ENCODE measurements around the gene SMURF2. TPM values are rescaled to one million over a fixed set of nuclear protein-coding genes. Genes with fewer than 3 reads are reported as not detected.

SMURF2 gene
- total RNA-seq, 1 experiment from 2014 or later = 8.0 TPM

DNA sequence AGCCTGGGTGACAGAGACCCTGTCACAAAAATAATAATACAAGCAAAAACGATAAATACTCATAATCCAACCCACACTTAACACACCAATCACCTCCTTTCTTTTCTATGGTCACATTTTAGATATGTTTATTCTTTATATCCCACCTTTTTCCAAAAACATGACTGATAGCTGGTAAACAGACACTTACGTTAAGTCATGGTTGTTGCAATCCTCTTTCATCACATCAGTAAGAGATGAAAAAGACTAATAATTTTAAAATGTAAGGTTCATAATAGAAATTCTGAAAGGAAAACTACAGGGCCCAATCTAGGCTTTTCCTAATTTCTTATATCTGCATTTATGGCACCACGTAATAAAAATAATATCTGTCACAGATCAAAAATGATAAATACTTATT lies 10.2 kb downstream of the SMURF2 start:
- Histone ChIP-seq H3K4me1 (ENCODE audit: low read length) (0 out of 2 replicates have a peak, but pooled peaks cover 2% of the 10 kb centered on the region), H3K9me2 (replicated peaks; ENCODE audit: insufficient read depth, low read length) (no peaks in the 10 kb centered on the region), H2AFZ (ENCODE audit: low read length) (no peak overlapping the region), H4K20me1 (ENCODE audit: insufficient read depth, low read depth, low read length) (peaks cover 7% of the 10 kb centered on the region; the same call in 1 of the 2 replicates), H3K27ac (ENCODE audit: low read length) (no peak overlapping the region), H3K4me2 (ENCODE audit: low read depth, low read length, poor library complexity, severe bottlenecking) (no peak overlapping the region), H3K9ac (ENCODE audit: low read length) (no peak overlapping the region), H3K36me3 (ENCODE audit: insufficient read depth, low read length) (no peaks in the 10 kb centered on the region), H3K79me2 (ENCODE audit: low read length) (peaks cover 40% of the 10 kb centered on the region), H3K9me3 (ENCODE audit: low read length) (no peaks in the 10 kb centered on the region), H3K4me3 (ENCODE audit: low read length) (no peak overlapping the region), H3K27me3 (ENCODE audit: low read length) (no peaks in the 10 kb centered on the region)
- DNase-seq = no peak

DNA sequence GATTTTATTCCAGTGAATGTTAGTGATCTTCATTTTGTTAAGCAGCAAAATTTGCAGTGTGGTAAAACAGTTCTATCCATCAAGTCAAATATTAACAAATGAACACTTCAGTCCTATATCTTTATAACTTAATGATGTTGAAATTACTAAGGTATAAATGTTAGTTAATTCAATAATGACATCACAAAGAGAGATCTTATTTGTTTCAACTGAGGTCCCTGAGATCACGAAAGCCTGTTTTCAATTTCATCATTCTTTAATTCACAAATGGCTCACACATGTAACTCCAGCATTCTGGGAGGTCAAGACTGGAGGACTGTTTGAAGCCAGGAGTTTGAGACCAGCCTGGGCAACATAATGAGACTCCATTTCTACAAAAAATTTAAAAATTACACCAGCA lies 13.9 kb downstream of the SMURF2 start:
- no peak for DNase-seq
- Histone ChIP-seq H3K4me2 (ENCODE audit: low read depth, low read length, poor library complexity, severe bottlenecking) (no peak overlapping the region), H3K9ac (ENCODE audit: low read length) (no peak overlapping the region), H3K9me3 (ENCODE audit: low read length) (no peaks in the 10 kb centered on the region), H3K4me1 (ENCODE audit: low read length) (0 out of 2 replicates have a peak, but pooled peaks cover 2% of the 10 kb centered on the region), H2AFZ (ENCODE audit: low read length) (no peak overlapping the region), H3K9me2 (replicated peaks; ENCODE audit: insufficient read depth, low read length) (no peaks in the 10 kb centered on the region), H3K27ac (ENCODE audit: low read length) (no peak overlapping the region), H4K20me1 (ENCODE audit: insufficient read depth, low read depth, low read length) (no peaks in the 10 kb centered on the region), H3K4me3 (ENCODE audit: low read length) (no peak overlapping the region), H3K36me3 (ENCODE audit: insufficient read depth, low read length) (no peaks in the 10 kb centered on the region), H3K79me2 (ENCODE audit: low read length) (peaks cover 23% of the 10 kb centered on the region), H3K27me3 (ENCODE audit: low read length) (no peaks in the 10 kb centered on the region)

DNA sequence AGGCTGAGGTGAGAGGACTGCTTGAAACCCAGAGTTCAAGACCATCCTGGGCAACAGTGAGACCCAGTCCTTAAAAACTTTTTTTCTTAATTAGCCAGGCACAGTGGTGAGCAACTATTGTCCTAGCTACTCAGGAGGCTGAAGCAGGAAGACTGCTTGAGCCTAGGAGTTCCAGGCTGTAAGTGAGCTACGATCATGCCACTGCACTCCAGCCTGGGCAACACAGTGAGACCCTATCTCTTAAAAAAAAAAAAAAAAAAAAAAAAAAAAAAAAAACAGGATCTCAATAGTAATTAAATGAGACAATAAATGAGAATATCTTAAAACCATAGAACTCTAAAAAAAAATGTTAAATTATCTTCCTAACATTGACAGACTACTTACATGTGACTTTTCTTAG lies 14.3 kb downstream of the SMURF2 start:
- H3K9me2 ChIP-seq (replicated peaks; ENCODE audit: insufficient read depth, low read length) = no peaks in the 10 kb centered on the region
- H3K27ac ChIP-seq (ENCODE audit: low read length) = no peak overlapping the region
- no peak overlapping the region for H3K4me2 ChIP-seq (ENCODE audit: low read depth, low read length, poor library complexity, severe bottlenecking)
- H2AFZ ChIP-seq (ENCODE audit: low read length) = no peak overlapping the region
- H3K4me1 ChIP-seq (ENCODE audit: low read length) = 0 out of 2 replicates have a peak, but pooled peaks cover 2% of the 10 kb centered on the region
- H4K20me1 ChIP-seq (ENCODE audit: insufficient read depth, low read depth, low read length) = no peaks in the 10 kb centered on the region
- peaks cover 19% of the 10 kb centered on the region for H3K79me2 ChIP-seq (ENCODE audit: low read length)
- no peak overlapping the region for H3K9ac ChIP-seq (ENCODE audit: low read length)
- H3K9me3 ChIP-seq (ENCODE audit: low read length) = no peaks in the 10 kb centered on the region
- H3K27me3 ChIP-seq (ENCODE audit: low read length) = no peaks in the 10 kb centered on the region
- no peak overlapping the region for H3K4me3 ChIP-seq (ENCODE audit: low read length)
- no peak for DNase-seq
- no peaks in the 10 kb centered on the region for H3K36me3 ChIP-seq (ENCODE audit: insufficient read depth, low read length)

DNA sequence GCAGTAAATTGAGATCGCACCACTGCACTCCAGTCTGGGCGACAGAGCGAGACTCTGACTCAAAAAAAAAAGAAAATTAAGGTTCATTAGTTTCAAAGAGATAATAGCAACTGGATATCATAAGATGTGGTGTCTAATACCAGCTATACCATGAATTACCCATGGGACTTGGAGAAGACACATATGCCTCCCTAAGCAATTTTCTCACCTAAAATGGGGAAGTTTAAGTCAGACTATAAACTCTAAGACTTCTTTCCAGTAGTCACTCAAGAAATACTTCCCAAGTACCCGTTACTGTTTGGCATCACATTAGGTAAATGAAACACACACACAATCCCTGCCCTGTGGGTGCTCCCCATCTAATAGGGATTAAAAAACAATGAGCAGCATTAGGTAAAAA lies 22.6 kb downstream of the SMURF2 start:
- H2AFZ ChIP-seq (ENCODE audit: low read length) = no peak overlapping the region
- DNase-seq = no peak
- no peaks in the 10 kb centered on the region for H3K27me3 ChIP-seq (ENCODE audit: low read length)
- peaks cover 12% of the 10 kb centered on the region for H3K4me1 ChIP-seq (ENCODE audit: low read length)
- no peaks in the 10 kb centered on the region for H3K9me2 ChIP-seq (replicated peaks; ENCODE audit: insufficient read depth, low read length)
- no peak overlapping the region for H3K4me2 ChIP-seq (ENCODE audit: low read depth, low read length, poor library complexity, severe bottlenecking)
- no peaks in the 10 kb centered on the region for H3K79me2 ChIP-seq (ENCODE audit: low read length)
- H3K9ac ChIP-seq (ENCODE audit: low read length) = no peak overlapping the region
- H3K9me3 ChIP-seq (ENCODE audit: low read length) = no peaks in the 10 kb centered on the region
- H3K27ac ChIP-seq (ENCODE audit: low read length) = no peak overlapping the region
- H3K36me3 ChIP-seq (ENCODE audit: insufficient read depth, low read length) = no peaks in the 10 kb centered on the region
- H4K20me1 ChIP-seq (ENCODE audit: insufficient read depth, low read depth, low read length) = peaks cover 9% of the 10 kb centered on the region; the same call in 1 of the 2 replicates
- H3K4me3 ChIP-seq (ENCODE audit: low read length) = no peak overlapping the region

DNA sequence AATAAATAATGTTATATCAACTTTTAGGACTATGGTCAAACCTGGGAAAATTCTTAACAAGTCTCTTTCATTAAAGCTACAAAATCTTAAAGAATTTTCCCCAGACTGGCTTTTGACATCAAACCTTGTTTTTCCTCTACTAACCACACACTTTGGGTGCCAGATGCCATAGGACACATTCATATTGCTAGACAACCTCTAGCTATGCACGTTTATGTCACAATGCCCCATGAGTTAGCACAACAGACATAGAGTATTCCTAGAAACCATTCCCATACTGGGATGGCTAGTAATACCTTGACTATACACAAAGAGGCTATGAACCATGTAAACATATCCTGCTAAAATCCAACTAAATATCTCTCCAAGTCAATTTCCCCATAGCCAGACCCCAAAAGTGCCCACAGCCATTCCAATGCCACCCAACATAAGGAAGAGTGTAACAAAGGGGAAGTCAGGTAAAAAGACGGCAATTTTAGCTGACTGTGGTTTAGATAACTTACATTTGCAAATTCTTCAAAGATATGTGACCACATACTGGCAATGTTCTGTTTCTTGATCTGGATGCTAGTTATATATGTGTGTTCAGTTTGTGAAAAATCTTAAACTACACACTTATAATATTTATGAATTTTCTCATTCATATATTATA lies 23.4 kb downstream of the SMURF2 start:
- DNase-seq = no peak
- Histone ChIP-seq H3K4me3 (ENCODE audit: low read length) (no peak overlapping the region), H3K4me2 (ENCODE audit: low read depth, low read length, poor library complexity, severe bottlenecking) (no peak overlapping the region), H3K4me1 (ENCODE audit: low read length) (peaks cover 12% of the 10 kb centered on the region), H3K27me3 (ENCODE audit: low read length) (no peaks in the 10 kb centered on the region), H3K9me3 (ENCODE audit: low read length) (no peaks in the 10 kb centered on the region), H3K9ac (ENCODE audit: low read length) (no peak overlapping the region), H4K20me1 (ENCODE audit: insufficient read depth, low read depth, low read length) (peaks cover 9% of the 10 kb centered on the region), H3K36me3 (ENCODE audit: insufficient read depth, low read length) (no peaks in the 10 kb centered on the region), H3K9me2 (replicated peaks; ENCODE audit: insufficient read depth, low read length) (no peaks in the 10 kb centered on the region), H2AFZ (ENCODE audit: low read length) (no peak overlapping the region), H3K27ac (ENCODE audit: low read length) (no peak overlapping the region), H3K79me2 (ENCODE audit: low read length) (no peaks in the 10 kb centered on the region)

DNA sequence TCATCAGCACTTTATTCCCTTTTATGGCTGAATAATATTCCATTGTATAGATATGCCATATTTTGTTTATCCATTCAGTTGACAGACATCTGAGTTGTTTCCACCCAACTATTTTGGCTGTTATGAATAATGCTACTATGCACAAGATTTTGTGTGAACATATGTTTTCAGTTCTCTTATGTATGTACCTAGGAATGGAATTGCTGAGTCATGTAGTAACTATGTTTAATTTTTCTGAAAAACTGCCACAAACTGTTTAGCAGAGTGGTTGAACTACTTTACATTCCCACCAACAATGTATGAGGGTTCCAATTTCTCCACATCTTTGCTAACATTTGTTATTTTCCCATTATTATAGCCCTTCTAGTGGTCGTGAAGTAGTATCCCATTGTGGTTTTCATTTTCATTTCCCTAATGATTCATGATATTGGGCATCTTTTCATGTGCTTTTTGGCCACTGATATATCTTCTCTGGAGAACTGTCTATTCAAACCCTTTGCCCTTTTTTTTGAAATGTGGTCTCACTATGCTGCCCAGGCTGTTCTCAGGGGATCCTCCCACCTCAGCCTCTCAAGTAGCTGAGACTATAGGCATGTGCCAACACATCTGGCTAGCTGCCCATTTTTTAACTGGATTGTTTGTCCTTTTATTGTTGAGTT lies 26.3 kb downstream of the SMURF2 start:
- no peaks in the 10 kb centered on the region for H3K79me2 ChIP-seq (ENCODE audit: low read length)
- H3K27ac ChIP-seq (ENCODE audit: low read length) = no peak overlapping the region
- H3K36me3 ChIP-seq (ENCODE audit: insufficient read depth, low read length) = no peaks in the 10 kb centered on the region
- H3K4me3 ChIP-seq (ENCODE audit: low read length) = no peak overlapping the region
- H2AFZ ChIP-seq (ENCODE audit: low read length) = no peak overlapping the region
- no peaks in the 10 kb centered on the region for H3K27me3 ChIP-seq (ENCODE audit: low read length)
- peaks cover 12% of the 10 kb centered on the region for H3K4me1 ChIP-seq (ENCODE audit: low read length)
- no peaks in the 10 kb centered on the region for H3K9me2 ChIP-seq (replicated peaks; ENCODE audit: insufficient read depth, low read length)
- H3K9me3 ChIP-seq (ENCODE audit: low read length) = no peaks in the 10 kb centered on the region
- peaks cover 24% of the 10 kb centered on the region for H4K20me1 ChIP-seq (ENCODE audit: insufficient read depth, low read depth, low read length)
- DNase-seq = no peak
- H3K4me2 ChIP-seq (ENCODE audit: low read depth, low read length, poor library complexity, severe bottlenecking) = no peak overlapping the region
- no peak overlapping the region for H3K9ac ChIP-seq (ENCODE audit: low read length)

DNA sequence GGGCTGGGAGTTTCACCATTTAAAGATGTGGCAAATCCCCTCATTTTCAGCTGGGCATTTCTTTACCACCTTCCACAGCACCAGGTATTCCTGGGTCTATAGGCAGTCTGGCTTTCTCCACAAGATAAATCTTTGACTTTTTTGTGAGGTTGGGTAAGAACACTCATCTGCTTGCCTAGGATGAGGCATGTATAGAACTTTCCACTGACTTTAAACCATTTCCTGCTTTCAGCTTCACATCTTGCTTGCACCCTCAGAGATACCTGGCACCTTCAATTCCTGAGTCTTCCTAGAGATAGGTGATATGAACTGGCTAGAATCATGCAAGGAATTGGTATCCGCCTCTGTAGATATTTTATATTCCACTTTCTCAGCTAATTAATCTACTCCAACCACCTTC lies 27.9 kb downstream of the SMURF2 start:
- H3K27ac ChIP-seq (ENCODE audit: low read length) = no peak overlapping the region
- no peaks in the 10 kb centered on the region for H3K36me3 ChIP-seq (ENCODE audit: insufficient read depth, low read length)
- H3K9me3 ChIP-seq (ENCODE audit: low read length) = no peaks in the 10 kb centered on the region
- H3K4me2 ChIP-seq (ENCODE audit: low read depth, low read length, poor library complexity, severe bottlenecking) = no peak overlapping the region
- DNase-seq = no peak
- no peak overlapping the region for H3K4me3 ChIP-seq (ENCODE audit: low read length)
- 0 out of 2 replicates have a peak, but pooled peaks cover 4% of the 10 kb centered on the region for H3K79me2 ChIP-seq (ENCODE audit: low read length)
- H4K20me1 ChIP-seq (ENCODE audit: insufficient read depth, low read depth, low read length) = peaks cover 32% of the 10 kb centered on the region
- H3K27me3 ChIP-seq (ENCODE audit: low read length) = no peaks in the 10 kb centered on the region
- H2AFZ ChIP-seq (ENCODE audit: low read length) = no peak overlapping the region
- no peaks in the 10 kb centered on the region for H3K9me2 ChIP-seq (replicated peaks; ENCODE audit: insufficient read depth, low read length)
- H3K9ac ChIP-seq (ENCODE audit: low read length) = no peak overlapping the region
- H3K4me1 ChIP-seq (ENCODE audit: low read length) = peaks cover 7% of the 10 kb centered on the region

DNA sequence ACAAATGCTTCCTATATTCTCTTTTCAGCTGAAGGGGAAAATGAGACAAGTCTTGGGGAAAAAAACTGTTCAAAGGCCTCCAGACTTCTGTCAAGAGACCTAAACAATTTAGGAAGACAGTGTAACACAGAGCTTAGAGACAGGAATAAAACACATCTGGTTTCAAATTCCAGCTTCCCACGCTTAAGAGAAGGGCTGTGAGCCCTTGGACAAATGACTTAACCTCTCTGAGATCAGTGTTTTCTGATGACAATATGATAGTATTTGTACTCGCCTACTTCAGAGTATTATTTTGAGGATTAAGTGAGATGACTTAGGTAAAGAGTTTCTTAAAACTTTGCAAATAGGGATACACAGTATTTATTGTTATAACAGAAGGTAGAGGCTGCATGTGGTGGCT lies 29.5 kb downstream of the SMURF2 start:
- Histone ChIP-seq H3K4me2 (ENCODE audit: low read depth, low read length, poor library complexity, severe bottlenecking) (no peak overlapping the region), H3K27ac (ENCODE audit: low read length) (no peak overlapping the region), H4K20me1 (ENCODE audit: insufficient read depth, low read depth, low read length) (peaks cover 45% of the 10 kb centered on the region), H3K9me2 (replicated peaks; ENCODE audit: insufficient read depth, low read length) (no peaks in the 10 kb centered on the region), H3K79me2 (ENCODE audit: low read length) (0 out of 2 replicates have a peak, but pooled peaks cover 7% of the 10 kb centered on the region), H3K4me1 (ENCODE audit: low read length) (no peaks in the 10 kb centered on the region), H3K9me3 (ENCODE audit: low read length) (no peaks in the 10 kb centered on the region), H3K4me3 (ENCODE audit: low read length) (no peak overlapping the region), H3K36me3 (ENCODE audit: insufficient read depth, low read length) (no peaks in the 10 kb centered on the region), H3K27me3 (ENCODE audit: low read length) (no peaks in the 10 kb centered on the region), H3K9ac (ENCODE audit: low read length) (no peak overlapping the region), H2AFZ (ENCODE audit: low read length) (no peak overlapping the region)
- DNase-seq = no peak

All from Karpas-422 (cell line).